Stimulated activated naive CD8-positive, alpha-beta T cell treated with anti-CD3 and anti-CD28 coated beads, Interleukin-15, Interleukin-2, amounts not matched to agents 100 ng/mL and 50 ng/mL, for 24 hours (primary cell): ENCODE data around the gene TBL1XR1.
"Not testable (repeated sequence)": the region's sequence is repeated elsewhere in the genome, so short reads cannot be mapped to it uniquely, and the experiment has no call there.

Experiments used
- H3K27ac Mint-ChIP-seq: one replicate; pipeline ENCODE4 v1.8.0; 2021; ENCODE audit warnings: mild to moderate bottlenecking, mixed read lengths
- H3K27me3 Mint-ChIP-seq: one replicate; pipeline ENCODE4 v1.8.0; 2021; ENCODE audit warnings: mixed read lengths
- H3K36me3 Mint-ChIP-seq: one replicate; pipeline ENCODE4 v1.8.0; 2021; ENCODE audit warnings: low read depth, mixed read lengths
- H3K4me1 Mint-ChIP-seq: one replicate; pipeline ENCODE4 v1.8.0; 2021; ENCODE audit warnings: low read depth, mixed read lengths
- H3K4me3 Mint-ChIP-seq: one replicate; pipeline ENCODE4 v1.8.0; 2021; ENCODE audit warnings: mild to moderate bottlenecking, mixed read lengths
- H3K9me3 Mint-ChIP-seq: one replicate; pipeline ENCODE4 v1.8.0; 2021; ENCODE audit warnings: mixed read lengths

TBL1XR1 gene

GRCh38 chr3:177000159-177000558 is 197.1 kb downstream of the TBL1XR1 start:
- H3K4me3 Mint-ChIP-seq, H3K27ac Mint-ChIP-seq, H3K27me3 Mint-ChIP-seq, H3K4me1 Mint-ChIP-seq, H3K36me3 Mint-ChIP-seq: not testable (repeated sequence)
- peaks cover 16% of the 10 kb centered on the region for H3K9me3 Mint-ChIP-seq

GRCh38 chr3:176995946-176996345 is 201.3 kb downstream of the TBL1XR1 start:
- peaks cover 10% of the 10 kb centered on the region for H3K36me3 Mint-ChIP-seq
- peaks cover 22% of the 10 kb centered on the region for H3K9me3 Mint-ChIP-seq
- H3K4me3 Mint-ChIP-seq, result no peak overlapping the region
- H3K4me1 Mint-ChIP-seq, result no peaks in the 10 kb centered on the region
- H3K27ac Mint-ChIP-seq, result no peak overlapping the region
- H3K27me3 Mint-ChIP-seq, result no peaks in the 10 kb centered on the region

GRCh38 chr3:176994891-176995781 is 202.1 kb downstream of the TBL1XR1 start:
- no peaks in the 10 kb centered on the region for H3K4me1 Mint-ChIP-seq
- H3K27ac Mint-ChIP-seq, result no peak overlapping the region
- H3K36me3 Mint-ChIP-seq, result peaks cover 4% of the 10 kb centered on the region
- H3K9me3 Mint-ChIP-seq, result peaks cover 14% of the 10 kb centered on the region
- no peak overlapping the region for H3K4me3 Mint-ChIP-seq
- no peaks in the 10 kb centered on the region for H3K27me3 Mint-ChIP-seq

GRCh38 chr3:176994393-176994792 is 202.9 kb downstream of the TBL1XR1 start:
- Mint-ChIP-seq H3K4me1 (no peaks in the 10 kb centered on the region), H3K36me3 (peaks cover 4% of the 10 kb centered on the region), H3K27ac (no peak overlapping the region), H3K27me3 (no peaks in the 10 kb centered on the region), H3K4me3 (no peak overlapping the region), H3K9me3 (peaks cover 9% of the 10 kb centered on the region)

- Mint-ChIP-seq H3K9me3 (peaks cover 9% of the 10 kb centered on the region), H3K27ac (no peak overlapping the region), H3K36me3 (peaks cover 4% of the 10 kb centered on the region), H3K4me1 (no peaks in the 10 kb centered on the region), H3K27me3 (no peaks in the 10 kb centered on the region), H3K4me3 (no peak overlapping the region)
These were observed 204.3 kb downstream of the TBL1XR1 start for GRCh38 chr3:176992978-176993377.

- Mint-ChIP-seq H3K27me3 (no peaks in the 10 kb centered on the region), H3K4me3 (no peak overlapping the region), H3K27ac (no peak overlapping the region), H3K4me1 (no peaks in the 10 kb centered on the region), H3K36me3 (peaks cover 4% of the 10 kb centered on the region), H3K9me3 (peaks cover 9% of the 10 kb centered on the region)
These were observed 204.7 kb downstream of the TBL1XR1 start for GRCh38 chr3:176992565-176992964.

GRCh38 chr3:176988795-176989194 is 208.5 kb downstream of the TBL1XR1 start:
- peaks cover 9% of the 10 kb centered on the region for H3K9me3 Mint-ChIP-seq
- H3K36me3 Mint-ChIP-seq, result peaks cover 4% of the 10 kb centered on the region
- H3K4me3 Mint-ChIP-seq, result no peak overlapping the region
- H3K4me1 Mint-ChIP-seq, result no peaks in the 10 kb centered on the region
- H3K27me3 Mint-ChIP-seq, result no peaks in the 10 kb centered on the region
- H3K27ac Mint-ChIP-seq, result no peak overlapping the region

GRCh38 chr3:176987901-176988650 is 209.2 kb downstream of the TBL1XR1 start:
- peaks cover 4% of the 10 kb centered on the region for H3K36me3 Mint-ChIP-seq
- H3K4me3 Mint-ChIP-seq, result no peak overlapping the region
- H3K27me3 Mint-ChIP-seq, result no peaks in the 10 kb centered on the region
- no peaks in the 10 kb centered on the region for H3K4me1 Mint-ChIP-seq
- peaks cover 9% of the 10 kb centered on the region for H3K9me3 Mint-ChIP-seq
- no peak overlapping the region for H3K27ac Mint-ChIP-seq

GRCh38 chr3:176978441-176978840 is 218.8 kb downstream of the TBL1XR1 start:
- peaks cover 10% of the 10 kb centered on the region for H3K9me3 Mint-ChIP-seq
- no peak overlapping the region for H3K27ac Mint-ChIP-seq
- H3K4me1 Mint-ChIP-seq, result no peaks in the 10 kb centered on the region
- no peak overlapping the region for H3K4me3 Mint-ChIP-seq
- H3K36me3 Mint-ChIP-seq, result no peaks in the 10 kb centered on the region
- no peaks in the 10 kb centered on the region for H3K27me3 Mint-ChIP-seq

- H3K27me3 Mint-ChIP-seq, result no peaks in the 10 kb centered on the region
- no peak overlapping the region for H3K27ac Mint-ChIP-seq
- no peak overlapping the region for H3K4me3 Mint-ChIP-seq
- H3K4me1 Mint-ChIP-seq, result no peaks in the 10 kb centered on the region
- peaks cover 10% of the 10 kb centered on the region for H3K9me3 Mint-ChIP-seq
- H3K36me3 Mint-ChIP-seq, result no peaks in the 10 kb centered on the region
These were observed 220.0 kb downstream of the TBL1XR1 start for GRCh38 chr3:176977331-176977730.

GRCh38 chr3:176976586-176976985 is 220.7 kb downstream of the TBL1XR1 start:
- Mint-ChIP-seq H3K27me3 (no peaks in the 10 kb centered on the region), H3K4me3 (no peak overlapping the region), H3K36me3 (no peaks in the 10 kb centered on the region), H3K9me3 (peaks cover 3% of the 10 kb centered on the region), H3K27ac (no peak overlapping the region), H3K4me1 (no peaks in the 10 kb centered on the region)

- no peak overlapping the region for H3K4me3 Mint-ChIP-seq
- no peaks in the 10 kb centered on the region for H3K36me3 Mint-ChIP-seq
- peaks cover 3% of the 10 kb centered on the region for H3K9me3 Mint-ChIP-seq
- H3K27me3 Mint-ChIP-seq, result no peaks in the 10 kb centered on the region
- H3K27ac Mint-ChIP-seq, result no peak overlapping the region
- H3K4me1 Mint-ChIP-seq, result no peaks in the 10 kb centered on the region
These were observed 223.0 kb downstream of the TBL1XR1 start for GRCh38 chr3:176974279-176974678.

GRCh38 chr3:176971613-176972174 is 225.6 kb downstream of the TBL1XR1 start:
- no peaks in the 10 kb centered on the region for H3K9me3 Mint-ChIP-seq

GRCh38 chr3:176970770-176971169 is 226.5 kb downstream of the TBL1XR1 start:
- H3K4me3 Mint-ChIP-seq, result no peak overlapping the region
- no peak overlapping the region for H3K27ac Mint-ChIP-seq
- H3K9me3 Mint-ChIP-seq, result no peaks in the 10 kb centered on the region
- no peaks in the 10 kb centered on the region for H3K27me3 Mint-ChIP-seq
- no peaks in the 10 kb centered on the region for H3K4me1 Mint-ChIP-seq
- H3K36me3 Mint-ChIP-seq, result no peaks in the 10 kb centered on the region

More at GRCh38 chr3:176971613-176972174, 225.6 kb downstream of the TBL1XR1 start:
- Mint-ChIP-seq H3K27me3 (no peaks in the 10 kb centered on the region), H3K36me3 (no peaks in the 10 kb centered on the region), H3K27ac (no peak overlapping the region), H3K4me1 (no peaks in the 10 kb centered on the region), H3K4me3 (no peak overlapping the region)

GRCh38 chr3:176969506-176969905 is 227.8 kb downstream of the TBL1XR1 start:
- Mint-ChIP-seq H3K27ac (no peak overlapping the region), H3K4me1 (no peaks in the 10 kb centered on the region), H3K9me3 (no peaks in the 10 kb centered on the region), H3K36me3 (no peaks in the 10 kb centered on the region), H3K4me3 (no peak overlapping the region), H3K27me3 (no peaks in the 10 kb centered on the region)
